K562 (cell line): ENCODE measurements around the gene SOS1. TPM values are rescaled to one million over a fixed set of nuclear protein-coding genes. Genes with fewer than 3 reads are reported as not detected.

Source experiments
- E4F1 ChIP-seq: fragments of 250-450 bp; sonication (Bioruptor Pico); IDR thresholded peaks from 2 replicates; pipeline ENCODE4 v1.5.0; 2021; ENCODE audit warnings: mild to moderate bottlenecking, borderline replicate concordance
- MECOM ChIP-seq: fragments of 250-450 bp; sonication (Bioruptor Pico); IDR thresholded peaks from 2 replicates; pipeline ENCODE4 v1.8.0; 2022; ENCODE audit warnings: inconsistent platforms
- MEF2D ChIP-seq: conservative IDR thresholded peaks from 2 replicates; pipeline ENCODE4 v1.6.1; 2016; ENCODE audit warnings: low read depth, missing genetic modification characterization, missing compliant biosample characterization
- MEIS2 ChIP-seq: fragments of 450-650 bp; IDR thresholded peaks from 2 replicates; pipeline ENCODE4 v1.6.1; 2014; ENCODE audit warnings: mild to moderate bottlenecking; ENCODE audit not compliant: partially characterized antibody
- MGA ChIP-seq: fragments of 450-650 bp; IDR thresholded peaks from 2 replicates; pipeline ENCODE4 v1.6.1; 2016; ENCODE audit warnings: mild to moderate bottlenecking, moderate library complexity
- MTF1 ChIP-seq: fragments of 250-450 bp; sonication (Bioruptor Pico); IDR thresholded peaks from 2 replicates; pipeline ENCODE4 v1.9.0; 2021; ENCODE audit warnings: moderate library complexity, mild to moderate bottlenecking, inconsistent platforms, borderline replicate concordance
- POLR2H ChIP-seq: IDR thresholded peaks from 2 replicates; pipeline ENCODE4 v1.6.1; 2016; ENCODE audit warnings: missing genetic modification characterization, low read depth, mild to moderate bottlenecking, control low read depth, missing compliant biosample characterization, moderate library complexity
- polyA plus RNA-seq, 8 experiments: library from polyadenylated mRNA; depleted of rRNA in 4 of 8; stranded (reverse) in 5 of 8; unstranded in 3 of 8; fragments of >200 nt; fragmentation: Nextera tagmentation in 2 of 8; fragmentation: Illumina TruSeq in 1 of 8; extraction: Ambion mirVana in 2 of 8; extraction: Trizol in 1 of 8; gene quantifications; 2 replicates each; pipeline versions ENCODE4 v1.2.1 to v1.2.3, GENCODE V29; 2011 to 2014; ENCODE audit warnings: inconsistent platforms in 1 of 8, missing spikeins in 1 of 8
- total RNA-seq, 7 experiments: library from RNA; depleted of rRNA in 6 of 7; stranded (reverse); fragments of >200 nt in 6 of 7; fragmentation: Illumina TruSeq in 2 of 7; extraction: Trizol in 2 of 7; gene quantifications; 2 replicates each; pipeline versions ENCODE4 v1.2.1 to v1.2.3, GENCODE V29; 2011 to 2021; ENCODE audit warnings: low replicate concordance in 1 of 7
- TF ChIP-seq, protein P1 (sequence below): sonication (generic); formaldehyde crosslinking; IDR thresholded peaks from 2 replicates; pipeline ENCODE4 v1.8.1; 2023; ENCODE audit warnings: missing genetic modification reagents, mild to moderate bottlenecking, borderline replicate concordance

SOS1 gene
- total and polyA plus RNA-seq, 9 of the 15 experiments (the other 6 are each of a cell fraction or from before 2014, with no cell fraction given): 2.5 to 27.1 (median 16.3) TPM

GRCh38 chr2:39140322-39140847 lies 19.5 kb upstream of the SOS1 start (continued):
- no peak for TF ChIP-seq MGA
- TF ChIP-seq MTF1 (CRISPR knock-in tag): no peak
- TF ChIP-seq, protein P1, sequence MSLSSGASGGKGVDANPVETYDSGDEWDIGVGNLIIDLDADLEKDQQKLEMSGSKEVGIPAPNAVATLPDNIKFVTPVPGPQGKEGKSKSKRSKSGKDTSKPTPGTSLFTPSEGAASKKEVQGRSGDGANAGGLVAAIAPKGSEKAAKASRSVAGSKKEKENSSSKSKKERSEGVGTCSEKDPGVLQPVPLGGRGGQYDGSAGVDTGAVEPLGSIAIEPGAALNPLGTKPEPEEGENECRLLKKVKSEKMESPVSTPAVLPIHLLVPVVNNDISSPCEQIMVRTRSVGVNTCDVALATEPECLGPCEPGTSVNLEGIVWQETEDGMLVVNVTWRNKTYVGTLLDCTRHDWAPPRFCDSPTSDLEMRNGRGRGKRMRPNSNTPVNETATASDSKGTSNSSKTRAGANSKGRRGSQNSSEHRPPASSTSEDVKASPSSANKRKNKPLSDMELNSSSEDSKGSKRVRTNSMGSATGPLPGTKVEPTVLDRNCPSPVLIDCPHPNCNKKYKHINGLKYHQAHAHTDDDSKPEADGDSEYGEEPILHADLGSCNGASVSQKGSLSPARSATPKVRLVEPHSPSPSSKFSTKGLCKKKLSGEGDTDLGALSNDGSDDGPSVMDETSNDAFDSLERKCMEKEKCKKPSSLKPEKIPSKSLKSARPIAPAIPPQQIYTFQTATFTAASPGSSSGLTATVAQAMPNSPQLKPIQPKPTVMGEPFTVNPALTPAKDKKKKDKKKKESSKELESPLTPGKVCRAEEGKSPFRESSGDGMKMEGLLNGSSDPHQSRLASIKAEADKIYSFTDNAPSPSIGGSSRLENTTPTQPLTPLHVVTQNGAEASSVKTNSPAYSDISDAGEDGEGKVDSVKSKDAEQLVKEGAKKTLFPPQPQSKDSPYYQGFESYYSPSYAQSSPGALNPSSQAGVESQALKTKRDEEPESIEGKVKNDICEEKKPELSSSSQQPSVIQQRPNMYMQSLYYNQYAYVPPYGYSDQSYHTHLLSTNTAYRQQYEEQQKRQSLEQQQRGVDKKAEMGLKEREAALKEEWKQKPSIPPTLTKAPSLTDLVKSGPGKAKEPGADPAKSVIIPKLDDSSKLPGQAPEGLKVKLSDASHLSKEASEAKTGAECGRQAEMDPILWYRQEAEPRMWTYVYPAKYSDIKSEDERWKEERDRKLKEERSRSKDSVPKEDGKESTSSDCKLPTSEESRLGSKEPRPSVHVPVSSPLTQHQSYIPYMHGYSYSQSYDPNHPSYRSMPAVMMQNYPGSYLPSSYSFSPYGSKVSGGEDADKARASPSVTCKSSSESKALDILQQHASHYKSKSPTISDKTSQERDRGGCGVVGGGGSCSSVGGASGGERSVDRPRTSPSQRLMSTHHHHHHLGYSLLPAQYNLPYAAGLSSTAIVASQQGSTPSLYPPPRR: no peak
- TF ChIP-seq MEIS2: no peak
- 0 out of 2 replicates have a peak, but pooled peaks have one; percentile 19 for TF ChIP-seq E4F1 (CRISPR knock-in tag)
- TF ChIP-seq MECOM (CRISPR knock-in tag): 0 out of 2 replicates have a peak, but pooled peaks have one; percentile 7
- 0 out of 2 replicates have a peak, but pooled peaks have one; percentile 48 for TF ChIP-seq POLR2H (tag)
- TF ChIP-seq MEF2D (tag): no peak
